Measurements from ENCODE around the gene CCPG1. TPM values are rescaled to one million over a fixed set of nuclear protein-coding genes. Genes with fewer than 3 reads are reported as not detected.
"Not testable (repeated sequence)": the region's sequence is repeated elsewhere in the genome, so short reads cannot be mapped to it uniquely, and the experiment has no call there.

The CCPG1 gene
- total RNA-seq, 1 experiment from 2014 or later = 8.5 TPM

GRCh38 chr15:55443141-55443540 lies 35.0 kb upstream of the CCPG1 start:
- DNase-seq (ENCODE audit: low read depth, low spot score); CTCF ChIA-PET; H3K27ac ChIP-seq (ENCODE audit: low read depth, low read length); H3K4me2 ChIP-seq (ENCODE audit: low read length); H3K4me3 ChIP-seq (replicated peaks in 1 of 2; ENCODE audit: low read depth in 1 of 2, low read length in 2 of 2); H2AFZ ChIP-seq (ENCODE audit: low read depth, low read length, poor library complexity, severe bottlenecking); RAD21 ChIA-PET (ENCODE audit: low non-redundant PET in 1 of 2, low total read pairs in 2 of 2, uncharacterized antibody in 2 of 2, unreplicated experiment in 2 of 2); H3K9me2 ChIP-seq (ENCODE audit: insufficient read depth); H4K20me1 ChIP-seq (ENCODE audit: insufficient read depth); H3K27me3 ChIP-seq (ENCODE audit: insufficient read depth, low read length); H3K4me1 ChIP-seq (ENCODE audit: control insufficient read depth in 1 of 2, insufficient read depth in 2 of 2, low read length in 2 of 2); H3K9ac ChIP-seq (ENCODE audit: low read length); H3K79me2 ChIP-seq (ENCODE audit: insufficient read depth, low read length); POLR2A ChIA-PET; BruUV-seq (replicated peaks); ATAC-seq; intact Hi-C loops (cut with micrococcal nuclease); H3K9me3 ChIP-seq (ENCODE audit: control insufficient read depth in 1 of 2, insufficient read depth in 1 of 2, low read depth in 1 of 2, low read length in 2 of 2); H3K36me3 ChIP-seq (ENCODE audit: control insufficient read depth in 1 of 2, insufficient read depth in 2 of 2, low read length in 2 of 2): not testable (repeated sequence)

DNA sequence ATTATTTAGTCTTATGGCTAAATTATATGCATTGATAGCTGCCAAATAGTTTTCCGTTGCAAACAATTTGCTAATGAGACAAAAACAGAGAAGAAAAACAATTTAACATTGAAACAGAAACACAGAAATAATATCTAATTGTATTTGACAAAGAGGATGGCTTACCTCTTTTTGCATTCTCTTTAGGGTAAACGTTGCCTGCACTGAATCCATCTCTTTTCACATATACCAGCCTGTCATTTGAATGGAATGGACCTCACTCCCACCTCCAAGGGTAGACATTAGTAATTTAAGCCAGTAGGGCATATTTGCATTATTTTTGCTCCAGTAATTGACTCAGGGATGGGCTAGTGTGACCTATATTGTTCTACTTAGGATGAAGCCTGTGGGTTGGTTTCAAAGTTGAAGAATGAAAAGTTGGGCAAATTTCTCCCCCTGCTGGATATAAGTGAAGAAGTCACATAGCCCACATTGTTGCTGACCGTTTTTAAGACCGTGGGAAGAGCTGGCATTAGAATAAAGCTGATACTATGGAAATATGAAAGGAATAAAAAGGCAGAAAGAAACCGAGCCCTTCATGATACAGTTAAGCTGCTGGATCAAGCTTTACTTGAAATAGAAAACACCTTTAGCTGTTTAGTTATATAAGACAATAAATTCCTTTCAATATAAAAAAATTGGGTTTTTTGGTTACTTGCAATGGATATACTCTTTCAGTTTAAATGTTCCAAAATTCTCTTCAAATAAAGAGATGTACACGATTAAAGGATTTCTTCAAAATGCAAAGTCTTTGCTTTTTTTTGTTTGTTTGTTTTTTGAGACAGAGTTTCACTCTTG lies 27.0 kb upstream of the CCPG1 start:
- peak; percentile 42 for DNase-seq (ENCODE audit: low read depth, low spot score)
- CTCF ChIA-PET = interaction anchor here (0.6 to 2.8 kb wide), 11 partner anchors 9 to 238 kb away, joined by 3 to 21 read pairs (median 3); partner anchors contain the start of genes CCPG1, PIERCE2 and RSL24D1
- Histone ChIP-seq H3K4me1 (ENCODE audit: control insufficient read depth in 1 of 2, insufficient read depth in 2 of 2, low read length in 2 of 2) (no peaks in the 10 kb centered on the region), H2AFZ (ENCODE audit: low read depth, low read length, poor library complexity, severe bottlenecking) (no peak overlapping the region), H3K9ac (ENCODE audit: low read length) (no peak overlapping the region), H3K36me3 (ENCODE audit: control insufficient read depth in 1 of 2, insufficient read depth in 2 of 2, low read length in 2 of 2) (no peaks in the 10 kb centered on the region), H3K27ac (ENCODE audit: low read depth, low read length) (no peak overlapping the region), H3K4me3 (replicated peaks in 1 of 2; ENCODE audit: low read depth in 1 of 2, low read length in 2 of 2) (no peak overlapping the region), H3K4me2 (ENCODE audit: low read length) (no peak overlapping the region), H4K20me1 (ENCODE audit: insufficient read depth) (no peaks in the 10 kb centered on the region), H3K79me2 (ENCODE audit: insufficient read depth, low read length) (no peaks in the 10 kb centered on the region), H3K27me3 (ENCODE audit: insufficient read depth, low read length) (no peaks in the 10 kb centered on the region), H3K9me2 (ENCODE audit: insufficient read depth) (no peaks in the 10 kb centered on the region), H3K9me3 (ENCODE audit: control insufficient read depth in 1 of 2, insufficient read depth in 1 of 2, low read depth in 1 of 2, low read length in 2 of 2) (no peaks in the 10 kb centered on the region)
- TF ChIP-seq, protein P1, sequence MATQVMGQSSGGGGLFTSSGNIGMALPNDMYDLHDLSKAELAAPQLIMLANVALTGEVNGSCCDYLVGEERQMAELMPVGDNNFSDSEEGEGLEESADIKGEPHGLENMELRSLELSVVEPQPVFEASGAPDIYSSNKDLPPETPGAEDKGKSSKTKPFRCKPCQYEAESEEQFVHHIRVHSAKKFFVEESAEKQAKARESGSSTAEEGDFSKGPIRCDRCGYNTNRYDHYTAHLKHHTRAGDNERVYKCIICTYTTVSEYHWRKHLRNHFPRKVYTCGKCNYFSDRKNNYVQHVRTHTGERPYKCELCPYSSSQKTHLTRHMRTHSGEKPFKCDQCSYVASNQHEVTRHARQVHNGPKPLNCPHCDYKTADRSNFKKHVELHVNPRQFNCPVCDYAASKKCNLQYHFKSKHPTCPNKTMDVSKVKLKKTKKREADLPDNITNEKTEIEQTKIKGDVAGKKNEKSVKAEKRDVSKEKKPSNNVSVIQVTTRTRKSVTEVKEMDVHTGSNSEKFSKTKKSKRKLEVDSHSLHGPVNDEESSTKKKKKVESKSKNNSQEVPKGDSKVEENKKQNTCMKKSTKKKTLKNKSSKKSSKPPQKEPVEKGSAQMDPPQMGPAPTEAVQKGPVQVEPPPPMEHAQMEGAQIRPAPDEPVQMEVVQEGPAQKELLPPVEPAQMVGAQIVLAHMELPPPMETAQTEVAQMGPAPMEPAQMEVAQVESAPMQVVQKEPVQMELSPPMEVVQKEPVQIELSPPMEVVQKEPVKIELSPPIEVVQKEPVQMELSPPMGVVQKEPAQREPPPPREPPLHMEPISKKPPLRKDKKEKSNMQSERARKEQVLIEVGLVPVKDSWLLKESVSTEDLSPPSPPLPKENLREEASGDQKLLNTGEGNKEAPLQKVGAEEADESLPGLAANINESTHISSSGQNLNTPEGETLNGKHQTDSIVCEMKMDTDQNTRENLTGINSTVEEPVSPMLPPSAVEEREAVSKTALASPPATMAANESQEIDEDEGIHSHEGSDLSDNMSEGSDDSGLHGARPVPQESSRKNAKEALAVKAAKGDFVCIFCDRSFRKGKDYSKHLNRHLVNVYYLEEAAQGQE (IDR thresholded peaks at IDR 0.05; ENCODE audit: low read depth) = no peak
- TF ChIP-seq, protein P2, sequence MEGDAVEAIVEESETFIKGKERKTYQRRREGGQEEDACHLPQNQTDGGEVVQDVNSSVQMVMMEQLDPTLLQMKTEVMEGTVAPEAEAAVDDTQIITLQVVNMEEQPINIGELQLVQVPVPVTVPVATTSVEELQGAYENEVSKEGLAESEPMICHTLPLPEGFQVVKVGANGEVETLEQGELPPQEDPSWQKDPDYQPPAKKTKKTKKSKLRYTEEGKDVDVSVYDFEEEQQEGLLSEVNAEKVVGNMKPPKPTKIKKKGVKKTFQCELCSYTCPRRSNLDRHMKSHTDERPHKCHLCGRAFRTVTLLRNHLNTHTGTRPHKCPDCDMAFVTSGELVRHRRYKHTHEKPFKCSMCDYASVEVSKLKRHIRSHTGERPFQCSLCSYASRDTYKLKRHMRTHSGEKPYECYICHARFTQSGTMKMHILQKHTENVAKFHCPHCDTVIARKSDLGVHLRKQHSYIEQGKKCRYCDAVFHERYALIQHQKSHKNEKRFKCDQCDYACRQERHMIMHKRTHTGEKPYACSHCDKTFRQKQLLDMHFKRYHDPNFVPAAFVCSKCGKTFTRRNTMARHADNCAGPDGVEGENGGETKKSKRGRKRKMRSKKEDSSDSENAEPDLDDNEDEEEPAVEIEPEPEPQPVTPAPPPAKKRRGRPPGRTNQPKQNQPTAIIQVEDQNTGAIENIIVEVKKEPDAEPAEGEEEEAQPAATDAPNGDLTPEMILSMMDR (IDR thresholded peaks at IDR 0.05 in 2 of 3, conservative IDR thresholded peaks at IDR 0.05 in 1 of 3; ENCODE audit: borderline replicate concordance in 1 of 3, insufficient read depth in 1 of 3, low read depth in 2 of 3, low read length in 2 of 3) = peak; percentile 39 to 69 (median 61); a peak in 5 of 6 replicates
- peak; percentile 65 for TF ChIP-seq RAD21 (IDR thresholded peaks at IDR 0.05; ENCODE audit: low read depth)
- intact Hi-C loops (cut with micrococcal nuclease) = loop anchor here (1.0 kb wide), 1 partner anchor 218 kb away; no protein-coding TSS in a partner anchor
- RAD21 ChIA-PET (ENCODE audit: low non-redundant PET in 1 of 2, low total read pairs in 2 of 2, uncharacterized antibody in 2 of 2, unreplicated experiment in 2 of 2) = interaction anchor here (0.5 to 0.7 kb wide), 4 partner anchors 109 to 218 kb away, joined by 3 to 6 read pairs (median 3); no protein-coding TSS in a partner anchor
- peak; percentile 85 for ATAC-seq
- BruUV-seq (replicated peaks) = no TSS peak
- POLR2A ChIA-PET = no interaction called here
